HepG2 (cell line): Measurements from ENCODE around the gene CASZ1.

Source experiments
- GABPB1 ChIP-seq: IDR thresholded peaks from 2 replicates; pipeline ENCODE4 v1.6.1; 2016; ENCODE audit warnings: mild to moderate bottlenecking, missing genetic modification reagents, moderate library complexity, missing compliant biosample characterization
- HCFC1 ChIP-seq: fragments of 150-350 bp; IDR thresholded peaks from 2 replicates; pipeline ENCODE4 v1.6.1; 2014; ENCODE audit warnings: low read depth, low read length
- RFX5 ChIP-seq: IDR thresholded peaks from 2 replicates; pipeline ENCODE4 v1.6.1; 2011; ENCODE audit warnings: low read depth, low read length, improper control_type of control experiment
- SAP130 ChIP-seq: IDR thresholded peaks from 2 replicates; pipeline ENCODE4 v1.6.1; 2016; ENCODE audit warnings: low read depth
- ZNF124 ChIP-seq: sonication (generic); formaldehyde crosslinking; IDR thresholded peaks from 2 replicates; pipeline ENCODE4 v1.4.0; 2020; ENCODE audit warnings: missing genetic modification reagents
- TF ChIP-seq, protein P1 (sequence below): sonication (generic); formaldehyde crosslinking; IDR thresholded peaks from 2 replicates; pipeline ENCODE4 v1.4.0; 2020; ENCODE audit warnings: missing genetic modification reagents

DNA sequence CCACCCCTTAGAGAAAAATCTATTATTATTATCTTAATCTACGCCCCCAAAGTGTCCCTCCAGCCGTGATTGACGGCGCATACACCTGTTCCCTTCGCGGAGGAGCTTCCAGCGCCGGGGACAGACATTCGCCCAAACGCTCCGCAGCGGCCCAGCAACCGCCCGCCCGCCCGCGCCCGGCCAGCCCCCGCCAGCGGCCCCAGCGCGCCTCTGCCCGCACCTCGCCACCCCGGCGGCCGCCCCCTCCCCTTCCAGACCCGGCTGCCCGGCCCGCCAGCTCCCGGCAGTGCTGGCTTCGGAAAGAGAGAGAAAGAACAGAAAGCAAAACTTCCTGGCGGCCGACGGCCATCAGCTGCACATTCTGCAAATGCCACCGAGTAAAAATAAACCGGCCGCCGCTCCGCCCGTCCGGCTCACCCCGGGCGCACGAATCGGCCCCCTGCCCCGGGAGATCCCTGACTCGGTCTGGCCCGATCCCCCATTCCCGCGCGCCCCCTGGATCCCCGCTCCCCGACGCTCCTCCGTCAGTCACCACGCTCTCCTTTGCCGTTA, 1.6 kb downstream of the CASZ1 start:
- TF ChIP-seq HCFC1 (no peak), GABPB1 (CRISPR knock-in tag) (no peak), ZNF124 (CRISPR knock-in tag) (no peak), SAP130 (CRISPR knock-in tag) (no peak), RFX5 (no peak)
- TF ChIP-seq, protein P1, sequence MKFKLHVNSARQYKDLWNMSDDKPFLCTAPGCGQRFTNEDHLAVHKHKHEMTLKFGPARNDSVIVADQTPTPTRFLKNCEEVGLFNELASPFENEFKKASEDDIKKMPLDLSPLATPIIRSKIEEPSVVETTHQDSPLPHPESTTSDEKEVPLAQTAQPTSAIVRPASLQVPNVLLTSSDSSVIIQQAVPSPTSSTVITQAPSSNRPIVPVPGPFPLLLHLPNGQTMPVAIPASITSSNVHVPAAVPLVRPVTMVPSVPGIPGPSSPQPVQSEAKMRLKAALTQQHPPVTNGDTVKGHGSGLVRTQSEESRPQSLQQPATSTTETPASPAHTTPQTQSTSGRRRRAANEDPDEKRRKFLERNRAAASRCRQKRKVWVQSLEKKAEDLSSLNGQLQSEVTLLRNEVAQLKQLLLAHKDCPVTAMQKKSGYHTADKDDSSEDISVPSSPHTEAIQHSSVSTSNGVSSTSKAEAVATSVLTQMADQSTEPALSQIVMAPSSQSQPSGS (CRISPR knock-in tag) = no peak
